CD14-positive monocyte (primary cell): ENCODE results near the gene TBC1D5. TPM values are rescaled to one million over a fixed set of nuclear protein-coding genes. Genes with fewer than 3 reads are reported as not detected.

Experiments
- DNase-seq, 3 donors: peaks; one replicate each; pipeline ENCODE4 v3.0.0-alpha.2; 2011 to 2022
- H2AFZ ChIP-seq: 2 replicates; pipeline ENCODE4 v1.6.0; 2012; ENCODE audit warnings: mild to moderate bottlenecking, low read depth, low read length, inconsistent platforms; ENCODE audit not compliant: insufficient read depth, poor library complexity, severe bottlenecking
- H3K27ac ChIP-seq, 2 donors: 1 replicate in 1 of 2; 2 replicates in 1 of 2; pipeline ENCODE4 v1.5.1; 2012 to 2013; ENCODE audit warnings: low read length in 2 of 2, control low read depth in 1 of 2, inconsistent platforms in 1 of 2, low read depth in 1 of 2, mild to moderate bottlenecking in 1 of 2
- H3K27me3 ChIP-seq, 2 donors: one replicate each; pipeline versions ENCODE4 v1.6.0 to v1.6.1; 2011 to 2013; ENCODE audit warnings: low read length in 2 of 2; ENCODE audit not compliant: control insufficient read depth in 2 of 2, insufficient read depth in 2 of 2
- H3K36me3 ChIP-seq, 2 donors: replicated peaks in 1 of 2; 1 replicate in 1 of 2; 2 replicates in 1 of 2; pipeline versions ENCODE4 v1.5.1 to v1.6.1; 2012 to 2013; ENCODE audit warnings: low read length in 2 of 2, control low read depth in 1 of 2, inconsistent platforms in 1 of 2, mild to moderate bottlenecking in 1 of 2; ENCODE audit not compliant: insufficient read depth in 2 of 2, control insufficient read depth in 1 of 2
- H3K4me1 ChIP-seq, 2 donors: 1 replicate in 1 of 2; 2 replicates in 1 of 2; pipeline versions ENCODE4 v1.5.1 to v1.6.1; 2012 to 2013; ENCODE audit warnings: low read length in 2 of 2, control low read depth in 1 of 2, inconsistent platforms in 1 of 2, mild to moderate bottlenecking in 1 of 2, moderate library complexity in 1 of 2; ENCODE audit not compliant: insufficient read depth in 2 of 2, control insufficient read depth in 1 of 2
- H3K4me2 ChIP-seq: replicated peaks from 2 replicates; pipeline ENCODE3; 2012; ENCODE audit warnings: low read length, moderate library complexity, mild to moderate bottlenecking; ENCODE audit not compliant: poor library complexity, severe bottlenecking; ENCODE audit errors: extremely low read depth
- H3K4me3 ChIP-seq, 3 experiments: fragments of 200-600 bp in 1 of 3; sonication (generic) in 1 of 3; replicated peaks in 1 of 3; 1 replicate in 2 of 3; 2 replicates in 1 of 3; pipeline ENCODE4 v1.5.1; 2011 to 2013; ENCODE audit warnings: low read length in 3 of 3, mild to moderate bottlenecking in 3 of 3, control low read depth in 2 of 3, low read depth in 2 of 3, inconsistent platforms in 1 of 3, moderate library complexity in 1 of 3
- H3K79me2 ChIP-seq: 2 replicates; pipeline ENCODE4 v1.6.0; 2012; ENCODE audit warnings: mild to moderate bottlenecking, control low read depth, inconsistent platforms, low read length, moderate library complexity; ENCODE audit not compliant: insufficient read depth
- H3K9ac ChIP-seq: 2 replicates; pipeline ENCODE4 v1.6.0; 2017; ENCODE audit warnings: low read length, mild to moderate bottlenecking; ENCODE audit not compliant: insufficient read depth, poor library complexity, severe bottlenecking
- H3K9me3 ChIP-seq, 2 donors: replicated peaks in 1 of 2; 1 replicate in 1 of 2; 2 replicates in 1 of 2; pipeline versions ENCODE4 v1.5.1 to v1.6.1; 2012 to 2013; ENCODE audit warnings: low read length in 2 of 2, control low read depth in 1 of 2; ENCODE audit not compliant: control insufficient read depth in 1 of 2, insufficient read depth in 1 of 2
- H4K20me1 ChIP-seq: 2 replicates; pipeline ENCODE4 v1.6.0; 2012; ENCODE audit warnings: mild to moderate bottlenecking, low read length, control low read depth, moderate library complexity; ENCODE audit not compliant: insufficient read depth
- H3K27ac Mint-ChIP-seq, 7 donors: one replicate each; pipeline ENCODE4 v1.8.0; 2020; ENCODE audit warnings: mild to moderate bottlenecking in 7 of 7, mixed read lengths in 7 of 7, moderate library complexity in 6 of 7, inconsistent platforms in 2 of 7
- H3K27me3 Mint-ChIP-seq, 3 donors: one replicate each; pipeline ENCODE4 v1.8.0; 2021 to 2022; ENCODE audit warnings: low read depth in 3 of 3, mild to moderate bottlenecking in 3 of 3, mixed read lengths in 3 of 3, moderate library complexity in 3 of 3, inconsistent platforms in 1 of 3
- H3K36me3 Mint-ChIP-seq, 2 donors: one replicate each; pipeline ENCODE4 v1.8.0; 2020; ENCODE audit warnings: mixed read lengths in 2 of 2, inconsistent platforms in 1 of 2, mild to moderate bottlenecking in 1 of 2
- H3K4me1 Mint-ChIP-seq: one replicate; pipeline ENCODE4 v1.8.0; 2020; ENCODE audit warnings: mild to moderate bottlenecking, mixed read lengths
- H3K4me3 Mint-ChIP-seq, 2 donors: one replicate each; pipeline ENCODE4 v1.8.0; 2020; ENCODE audit warnings: mild to moderate bottlenecking in 2 of 2, mixed read lengths in 2 of 2, moderate library complexity in 1 of 2
- H3K9me3 Mint-ChIP-seq, 7 donors: one replicate each; pipeline ENCODE4 v1.8.0; 2020 to 2022; ENCODE audit warnings: mixed read lengths in 7 of 7, mild to moderate bottlenecking in 6 of 7, moderate library complexity in 6 of 7, inconsistent platforms in 2 of 7
- CTCF ChIP-seq: fragments of 200-600 bp; IDR thresholded peaks from one replicate; pipeline ENCODE4 v1.8.0; 2022; ENCODE audit warnings: antibody characterized with exemption, mild to moderate bottlenecking
- WGBS: methylation state at CpG from one replicate; pipeline ENCODE4 v1.1.5; 2013; ENCODE audit warnings: missing lambda C conversion rate; ENCODE audit not compliant: insufficient coverage; 5-methylcytosine and 5-hydroxymethylcytosine counted together
- intact Hi-C, 2 donors: fragments of 100-400 bp; cut with micrococcal nuclease; formaldehyde crosslinking; loops; one replicate each; pipeline versions ENCODE4 v1.15.0 to v1.15.1; 2023
- polyA plus RNA-seq, 3 donors: library from polyadenylated mRNA; depleted of rRNA in 1 of 3; unstranded in 2 of 3; stranded (reverse) in 1 of 3; fragments of 300-500 nt in 2 of 3; fragments of >200 nt in 1 of 3; fragmentation: Illumina TruSeq in 2 of 3; gene quantifications; 1 replicate in 2 of 3; 2 replicates in 1 of 3; pipeline ENCODE4 v1.2.3, GENCODE V29; 2012 to 2021

The TBC1D5 gene
- polyA plus RNA-seq, 3 donors: 17.6 to 35.3 (median 21.0) TPM

GRCh38 chr3:17278006-17278405 lies 464.4 kb downstream of the TBC1D5 start:
- Histone ChIP-seq H3K79me2 (no peaks in the 10 kb centered on the region), H3K4me3 (no peak overlapping the region), H3K36me3 (peaks cover 0 to 11% of the 10 kb centered on the region in 2 donors), H3K27me3 (no peaks in the 10 kb centered on the region), H3K9ac (no peak overlapping the region), H3K4me2 (no peak overlapping the region), H4K20me1 (no peaks in the 10 kb centered on the region), H3K4me1 (no peaks in the 10 kb centered on the region), H3K27ac (no peak overlapping the region), H3K9me3 (no peaks in the 10 kb centered on the region), H2AFZ (no peak overlapping the region)
- H3K9me3 Mint-ChIP-seq: no peaks in the 10 kb centered on the region
- DNase-seq: no peak
- intact Hi-C loops: no loop called here
- no peak overlapping the region for H3K4me3 Mint-ChIP-seq
- TF ChIP-seq CTCF: no peak
- H3K36me3 Mint-ChIP-seq: peaks cover 10 to 21% of the 10 kb centered on the region in 2 donors
- H3K27ac Mint-ChIP-seq: no peak overlapping the region
- H3K4me1 Mint-ChIP-seq: peaks cover 2% of the 10 kb centered on the region
- H3K27me3 Mint-ChIP-seq: no peaks in the 10 kb centered on the region
- no CpG with 5 or more reads among the region's 2 CpGs for WGBS

- no peaks in the 10 kb centered on the region for H3K9me3 ChIP-seq
- Mint-ChIP-seq H3K36me3 (no peaks in the 10 kb centered on the region), H3K27me3 (no peaks in the 10 kb centered on the region), H3K27ac (no peak overlapping the region), H3K4me3 (no peak overlapping the region), H3K9me3 (no peaks in the 10 kb centered on the region), H3K4me1 (no peaks in the 10 kb centered on the region)
- H3K27me3 ChIP-seq: no peaks in the 10 kb centered on the region
- no peak for TF ChIP-seq CTCF
- H3K36me3 ChIP-seq: no peaks in the 10 kb centered on the region
- 80% methylated on average over 1 of the region's 5 CpGs for WGBS
- H3K4me1 ChIP-seq: no peaks in the 10 kb centered on the region
- intact Hi-C loops: loop anchor here in 1 of 2 donors (10.0 kb wide), 1 partner anchor 578 kb away; no protein-coding TSS in a partner anchor
- H3K4me2 ChIP-seq: no peak overlapping the region
- H4K20me1 ChIP-seq: no peaks in the 10 kb centered on the region
- H3K4me3 ChIP-seq: no peak overlapping the region
- H3K79me2 ChIP-seq: no peaks in the 10 kb centered on the region
- DNase-seq: no peak
- no peak overlapping the region for H2AFZ ChIP-seq
- H3K27ac ChIP-seq: no peak overlapping the region
- no peak overlapping the region for H3K9ac ChIP-seq
These were observed 475.6 kb downstream of the TBC1D5 start for GRCh38 chr3:17266846-17267245.
